GM18867 (cell line): ENCODE measurements around the gene WRNIP1.

Experiments
- ATAC-seq: cut with Tn5 transposase; IDR thresholded peaks from one replicate; pipeline ENCODE4 v1.9.1; 2021; ENCODE audit warnings: mild to moderate bottlenecking, moderate library complexity; ENCODE audit not compliant: unreplicated experiment

Gene WRNIP1

DNA sequence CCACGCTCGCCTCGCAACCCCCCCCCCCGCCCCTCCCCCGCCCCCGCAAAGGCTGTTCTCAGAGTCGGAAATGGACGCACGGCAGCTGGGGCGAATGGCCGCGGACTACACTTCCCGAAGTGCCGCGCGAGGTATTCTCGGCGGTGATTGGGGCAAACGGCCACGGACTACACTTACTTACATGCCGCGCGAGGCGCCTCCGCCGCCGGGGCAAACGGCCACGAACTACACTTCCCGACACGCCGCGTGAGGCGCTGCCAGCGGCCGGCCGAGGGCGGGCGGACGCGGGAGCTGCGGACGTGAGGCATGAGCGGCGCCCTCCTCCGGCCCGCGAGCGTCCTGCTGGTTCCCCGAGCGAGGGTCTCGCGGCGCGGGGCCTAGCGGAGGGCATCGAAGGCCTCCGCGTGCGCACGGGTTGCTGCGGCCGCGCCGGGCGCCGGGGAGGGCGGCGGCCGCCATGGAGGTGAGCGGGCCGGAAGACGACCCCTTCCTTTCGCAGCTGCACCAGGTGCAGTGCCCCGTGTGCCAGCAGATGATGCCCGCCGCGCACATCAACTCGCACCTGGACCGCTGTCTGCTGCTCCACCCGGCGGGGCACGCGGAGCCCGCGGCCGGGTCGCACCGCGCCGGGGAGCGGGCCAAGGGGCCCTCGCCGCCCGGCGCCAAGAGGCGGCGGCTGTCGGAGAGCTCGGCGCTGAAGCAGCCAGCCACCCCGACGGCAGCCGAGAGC lies at the start of gene WRNIP1:
TSS of gene WRNIP1 (plus strand) at position 228 of the 730 bp plus-strand sequence. CDS start at position 458, 230 bp downstream.
- ATAC-seq, result peak; percentile 81

DNA sequence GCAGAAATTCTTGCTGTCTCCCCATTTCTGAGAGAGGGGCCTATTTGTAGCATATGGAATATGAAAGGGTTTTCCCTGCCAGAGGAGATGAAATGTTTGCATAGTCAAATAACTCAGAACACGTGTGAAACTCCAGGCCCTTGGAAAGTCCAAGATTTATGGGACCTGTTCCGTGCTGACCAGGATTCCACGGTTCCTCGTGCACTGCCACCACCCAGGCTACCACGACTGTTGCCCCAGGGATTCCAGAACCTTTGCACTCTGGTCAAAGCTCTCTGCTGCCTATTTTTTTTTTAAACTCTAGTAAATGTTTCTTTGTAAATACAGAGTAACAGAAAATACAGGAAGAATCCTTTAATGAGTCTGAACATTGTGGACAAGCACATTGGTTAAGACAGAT lies 49.5 kb upstream of the WRNIP1 start:
- ATAC-seq, result no peak

DNA sequence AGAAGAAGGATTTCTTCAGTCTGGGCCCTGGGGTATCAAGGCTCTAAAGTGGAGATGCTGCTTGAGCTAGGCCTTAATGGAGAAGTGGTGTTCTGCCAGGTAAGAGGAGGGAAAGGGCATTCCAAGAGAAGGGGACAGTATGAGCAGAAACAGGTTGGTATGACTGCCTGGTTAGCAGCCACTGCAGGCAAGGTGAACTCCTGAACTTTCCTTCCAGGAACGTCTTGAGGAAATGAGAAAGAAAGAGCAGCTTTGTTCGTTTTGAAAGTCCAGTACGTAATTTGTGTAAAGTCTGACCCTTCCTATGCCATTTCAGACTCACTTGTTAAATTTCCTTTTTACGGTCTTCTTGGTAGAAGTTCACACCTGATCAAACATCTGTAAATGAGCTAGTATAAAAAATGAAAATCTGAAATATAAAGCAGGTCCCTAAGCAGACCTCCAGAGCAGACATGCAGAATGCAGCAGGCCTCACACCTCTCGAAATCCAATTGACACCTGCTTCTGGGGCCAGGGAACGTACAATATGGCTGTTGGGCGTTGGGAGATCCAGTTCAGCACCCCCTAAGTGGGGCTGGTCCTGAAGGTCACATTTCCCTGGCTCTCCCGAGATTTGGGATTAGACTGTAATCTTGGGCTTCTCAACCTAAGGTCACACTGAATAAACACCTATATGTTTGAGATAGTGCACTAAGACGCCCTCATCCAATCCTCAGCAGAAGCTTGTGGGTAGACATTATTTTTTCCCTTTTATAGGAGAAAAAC lies 48.1 kb upstream of the WRNIP1 start:
- ATAC-seq, result no peak

DNA sequence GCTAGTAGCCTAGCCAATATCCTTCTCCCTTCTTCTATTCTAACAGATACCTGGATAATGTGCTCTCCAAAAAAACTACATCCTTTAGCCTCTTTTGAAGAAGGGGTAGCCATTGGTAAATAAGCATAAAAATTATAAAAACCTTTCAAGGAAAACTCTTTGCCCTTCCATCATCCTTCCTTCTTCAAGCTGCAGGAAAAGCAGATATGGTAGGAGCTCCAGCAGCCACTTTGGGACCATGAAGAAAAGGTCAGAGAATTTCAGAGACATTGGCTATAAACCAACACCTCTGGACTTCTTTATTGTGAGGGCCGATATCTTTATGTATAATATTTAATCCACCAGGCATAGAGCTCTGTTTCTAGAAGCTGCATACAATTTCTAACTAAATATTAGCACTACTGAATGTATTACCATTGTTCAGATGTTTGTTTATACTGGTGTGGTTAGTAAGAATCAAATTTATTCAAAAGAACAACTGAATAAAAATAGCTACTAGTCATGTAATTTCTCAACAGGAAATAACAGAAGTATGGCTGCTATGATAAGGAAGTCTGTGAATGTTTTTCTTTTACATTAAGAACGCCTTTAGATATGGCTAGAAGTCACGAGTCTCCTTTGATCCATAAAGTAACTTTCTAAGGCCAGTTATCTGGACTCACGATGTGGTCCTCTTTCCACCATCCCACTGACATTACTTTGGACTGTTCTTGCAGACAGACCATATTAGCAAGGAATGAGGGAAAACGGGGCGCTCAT lies 46.7 kb upstream of the WRNIP1 start:
- no peak for ATAC-seq

DNA sequence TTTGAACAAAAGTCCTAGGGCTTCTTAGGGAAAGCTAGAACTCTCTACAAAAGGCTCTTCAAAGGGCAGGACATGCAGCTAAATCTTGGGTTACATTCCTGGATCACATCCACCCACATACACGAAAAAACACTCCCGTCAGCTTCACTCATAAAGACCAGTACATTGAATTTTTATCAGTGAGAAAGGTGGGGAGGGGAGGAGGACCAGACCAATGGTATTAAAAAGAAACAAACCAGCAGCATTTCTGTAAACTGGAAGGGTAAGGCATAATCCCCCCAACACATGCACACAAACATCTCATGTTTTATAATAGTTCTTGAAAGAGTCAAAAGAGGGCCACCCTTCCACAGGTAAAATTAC lies 46.1 kb upstream of the WRNIP1 start:
- no peak for ATAC-seq

DNA sequence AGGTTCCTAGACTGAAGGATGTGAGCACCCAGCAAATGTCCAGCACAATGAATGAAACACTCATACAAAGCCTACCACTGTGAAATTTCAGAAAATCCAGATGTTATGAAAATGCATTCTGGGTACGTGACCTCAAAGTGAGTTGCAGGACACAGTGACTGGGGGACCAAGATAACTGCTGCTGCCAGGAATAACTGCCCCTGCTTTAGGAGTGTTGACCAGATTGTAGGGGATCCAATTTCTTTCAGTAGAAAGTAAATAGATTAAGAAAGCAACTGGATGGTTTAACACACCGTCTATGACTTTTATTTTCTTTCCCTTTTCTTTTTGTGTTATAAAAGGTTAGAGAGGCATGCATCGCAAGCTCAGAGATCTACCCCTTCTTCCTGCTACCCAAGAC lies 44.0 kb upstream of the WRNIP1 start:
- no peak for ATAC-seq

DNA sequence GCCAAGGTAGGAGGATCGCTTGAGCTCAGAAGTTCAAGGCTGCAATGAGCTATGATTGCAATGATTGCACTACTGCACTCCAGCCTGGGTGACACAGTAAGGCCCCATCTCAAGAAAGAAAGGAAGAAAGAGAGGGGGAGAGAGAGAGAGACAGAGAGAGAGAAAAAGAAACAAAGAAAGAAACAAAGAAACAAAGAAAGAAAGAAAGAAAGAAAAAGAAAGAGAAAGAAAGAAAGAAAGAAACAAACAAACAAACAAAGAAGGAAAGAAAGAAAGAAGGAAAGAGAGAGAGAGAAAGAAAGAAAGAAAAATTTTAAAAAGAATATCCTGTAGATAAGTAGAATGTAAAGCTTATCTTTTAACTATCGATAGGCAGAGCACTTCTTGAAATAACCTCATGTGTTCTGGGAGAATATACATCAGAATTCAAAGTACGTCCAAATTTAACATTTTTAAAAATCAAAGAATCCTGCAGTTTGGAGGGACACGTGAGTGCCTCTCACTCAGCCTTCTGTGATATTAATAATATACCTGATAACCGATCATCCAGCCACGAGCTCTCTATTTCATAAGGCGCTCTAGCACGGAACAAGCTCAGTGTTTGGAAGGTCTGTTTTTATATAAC lies 39.7 kb upstream of the WRNIP1 start:
- ATAC-seq, result no peak

DNA sequence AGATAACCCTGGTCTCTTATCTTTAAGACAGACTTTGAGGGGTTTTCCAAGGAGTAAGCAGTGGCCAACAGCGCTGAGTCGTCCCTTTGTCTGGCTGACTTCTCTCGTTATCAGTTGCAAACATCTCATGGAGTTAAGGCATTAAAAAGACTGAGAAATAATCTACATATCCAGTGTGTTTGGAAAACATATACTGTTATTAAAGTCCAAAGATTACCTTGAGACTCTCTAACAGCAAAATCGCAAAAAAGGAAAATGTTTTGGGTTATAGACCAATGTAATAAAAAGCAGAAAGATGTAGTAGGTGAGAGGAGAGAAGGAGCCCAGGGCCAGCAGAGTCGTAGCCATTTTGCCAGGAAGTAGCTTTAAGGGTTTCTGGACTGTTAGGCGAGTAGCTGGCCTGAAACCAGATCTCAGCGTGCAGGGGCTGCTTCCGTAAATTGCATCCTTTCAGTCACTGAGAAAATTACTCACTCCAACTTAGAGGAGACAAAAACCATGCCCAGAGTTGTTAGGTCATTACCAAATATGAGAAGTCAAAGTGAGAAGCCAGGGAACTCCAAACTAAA lies 39.1 kb upstream of the WRNIP1 start:
- ATAC-seq, result peak; percentile 53

DNA sequence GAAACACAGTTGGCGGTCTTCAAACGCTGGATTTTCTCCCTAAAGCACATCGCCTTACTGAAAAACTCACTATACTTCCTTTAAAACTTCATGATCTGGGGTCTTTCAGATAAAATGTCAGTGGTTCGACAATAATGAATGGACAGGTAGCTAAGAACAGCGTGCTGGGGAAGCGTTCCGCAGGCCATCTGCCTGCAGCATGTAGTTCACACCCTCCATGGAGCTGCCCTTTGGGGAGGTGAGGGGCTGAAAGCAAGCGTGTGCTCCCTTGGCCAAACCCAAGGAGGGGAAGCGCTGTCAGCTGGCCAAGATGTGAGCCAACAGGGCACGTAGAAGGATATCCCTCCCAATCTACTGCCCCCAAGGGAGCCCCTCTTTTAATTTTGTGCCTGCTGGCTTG lies 35.3 kb upstream of the WRNIP1 start:
- ATAC-seq, result no peak

DNA sequence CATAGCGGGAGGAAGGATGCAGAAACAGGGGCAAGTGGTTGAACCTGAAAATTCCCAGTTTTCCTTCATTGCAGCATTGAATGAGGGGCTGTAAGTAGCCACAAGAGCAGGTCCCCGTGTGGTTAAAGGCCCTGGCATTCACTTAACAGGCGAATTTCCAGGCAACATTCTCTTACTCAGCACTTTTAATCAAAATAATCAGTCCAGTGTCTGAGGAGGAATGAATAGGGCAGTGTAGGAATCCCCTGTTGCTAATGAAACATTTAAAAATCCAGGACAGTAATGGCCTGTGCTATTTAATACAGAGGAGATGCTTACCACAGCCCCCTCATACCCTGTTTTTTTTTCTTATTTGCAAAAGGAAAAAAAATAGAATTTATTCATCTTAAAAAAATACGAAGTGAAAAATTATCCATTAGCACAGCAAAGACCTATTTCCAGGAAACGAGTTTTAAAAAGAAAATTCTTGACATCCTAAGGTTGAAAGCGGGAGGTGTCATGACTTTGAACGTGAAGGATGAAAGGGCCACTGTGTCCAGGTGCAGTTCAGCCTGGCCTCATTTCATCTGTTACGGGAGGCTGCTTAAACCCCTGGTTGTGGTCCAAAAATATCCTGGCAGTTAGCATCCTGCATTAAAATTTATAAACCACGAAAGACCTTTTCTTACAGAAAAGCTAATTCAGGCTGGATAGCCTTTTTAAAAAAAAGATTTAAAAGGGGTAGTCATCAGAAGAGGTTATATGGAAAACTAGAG lies 34.7 kb upstream of the WRNIP1 start:
- ATAC-seq, result no peak

DNA sequence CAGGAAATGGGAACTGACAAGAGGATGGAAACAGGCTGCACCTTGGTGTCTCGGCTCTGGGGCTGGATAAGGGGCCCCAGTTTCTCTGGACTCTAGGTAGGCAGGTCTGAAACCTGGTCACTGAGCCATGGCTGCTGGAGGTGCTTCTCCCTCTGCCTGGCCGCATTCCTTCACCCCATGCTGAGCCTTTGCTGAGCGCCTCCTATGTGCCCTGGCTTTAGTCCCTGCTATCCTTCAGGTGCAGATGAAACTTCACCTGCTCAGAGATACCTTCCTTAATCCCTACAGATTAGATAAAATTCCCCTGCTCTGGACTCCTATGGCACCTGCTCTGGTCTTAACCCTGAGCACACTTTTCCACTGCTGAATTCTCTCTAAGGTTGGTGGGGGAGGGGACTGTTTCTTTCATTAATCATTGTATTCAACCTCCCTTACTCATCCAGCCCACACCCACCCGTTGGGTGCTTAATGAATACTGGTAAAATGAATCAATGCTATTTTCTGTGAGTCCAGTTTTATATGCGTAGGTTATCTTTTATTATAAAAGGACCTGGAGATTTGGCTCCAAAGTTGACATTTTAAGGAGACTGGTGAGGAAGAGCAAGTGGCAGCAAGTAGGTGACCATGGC lies 33.8 kb upstream of the WRNIP1 start:
- ATAC-seq, result no peak

DNA sequence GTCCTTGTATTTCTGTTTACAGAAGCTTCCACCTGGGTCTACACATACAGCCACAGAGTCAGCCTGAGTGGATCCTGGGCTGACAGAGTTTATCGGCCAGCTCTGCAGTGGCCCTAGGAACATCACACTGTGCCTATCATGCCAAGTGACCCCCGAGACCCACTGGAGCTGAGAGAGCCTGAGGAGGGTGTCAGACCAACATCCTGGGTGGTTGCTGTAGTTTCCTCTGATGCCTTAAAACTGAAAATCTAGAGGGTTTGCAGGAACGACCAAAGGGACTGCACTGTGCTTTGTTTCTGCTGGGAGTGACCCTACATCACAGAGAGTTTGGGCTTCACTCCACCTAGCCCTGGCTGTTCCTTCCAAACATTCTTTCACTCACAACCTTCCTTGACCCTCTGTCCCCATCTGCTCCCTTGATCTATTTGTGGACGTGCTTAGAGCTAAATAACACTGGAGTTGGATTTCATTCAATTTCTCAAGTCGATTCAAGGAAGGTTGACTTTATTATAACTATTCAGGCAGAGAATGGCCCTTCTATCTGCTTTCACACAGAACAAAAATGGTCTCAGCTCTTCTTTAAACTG lies 32.6 kb upstream of the WRNIP1 start:
- no peak for ATAC-seq

DNA sequence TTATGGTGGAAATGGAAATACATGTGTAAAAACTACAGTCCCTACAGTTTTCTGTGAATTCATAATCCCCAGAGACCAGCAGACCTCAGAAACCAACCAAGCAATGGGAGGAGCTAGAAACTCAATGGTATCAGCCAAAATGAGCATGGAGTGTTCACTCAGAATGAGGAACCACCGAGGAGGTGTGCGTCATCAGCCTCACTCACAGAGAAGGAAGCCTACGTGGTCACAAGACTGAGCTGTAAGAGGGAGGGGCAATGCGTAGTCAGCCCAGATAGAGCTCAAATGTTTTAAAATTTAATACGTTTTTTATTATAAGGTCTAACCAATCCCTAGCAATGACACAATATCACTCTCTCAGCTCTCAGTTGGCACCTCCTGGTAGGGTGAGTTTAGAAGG lies 31.9 kb upstream of the WRNIP1 start:
- peak; percentile 89 for ATAC-seq

DNA sequence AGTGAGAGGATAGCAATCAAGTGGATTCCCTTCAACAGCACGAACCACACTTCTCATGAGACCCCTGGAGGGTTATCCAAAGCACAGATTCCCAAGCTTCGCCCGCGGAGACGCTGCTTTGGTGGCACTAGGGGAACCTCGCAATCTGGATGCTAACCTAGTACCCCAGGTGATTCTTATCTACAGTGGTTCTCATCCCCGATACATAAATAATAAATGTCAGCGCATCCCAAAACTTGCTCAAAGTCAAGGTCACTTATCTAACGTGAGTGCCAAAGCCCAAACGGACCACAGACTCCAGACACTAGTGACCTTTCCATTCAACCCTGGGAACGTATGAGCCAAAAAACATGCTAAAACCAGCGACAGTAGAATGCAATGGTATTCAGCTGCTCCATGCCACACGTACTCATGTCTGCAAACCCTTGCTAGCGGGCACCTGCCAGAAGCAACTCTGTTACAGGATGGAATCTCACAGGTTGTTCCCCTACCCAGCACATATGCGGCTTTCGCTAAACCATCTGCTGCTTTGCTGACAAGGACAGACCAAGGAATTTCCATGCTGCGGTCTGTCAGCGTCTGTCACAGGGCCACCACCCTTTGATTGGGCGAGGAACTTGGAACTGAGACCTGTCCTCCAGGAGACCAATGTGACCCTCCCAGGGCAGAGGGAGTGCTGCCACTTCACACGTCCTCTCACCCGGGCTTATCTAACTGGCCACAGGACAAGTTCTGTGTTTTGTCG lies 31.3 kb upstream of the WRNIP1 start:
- no peak for ATAC-seq

DNA sequence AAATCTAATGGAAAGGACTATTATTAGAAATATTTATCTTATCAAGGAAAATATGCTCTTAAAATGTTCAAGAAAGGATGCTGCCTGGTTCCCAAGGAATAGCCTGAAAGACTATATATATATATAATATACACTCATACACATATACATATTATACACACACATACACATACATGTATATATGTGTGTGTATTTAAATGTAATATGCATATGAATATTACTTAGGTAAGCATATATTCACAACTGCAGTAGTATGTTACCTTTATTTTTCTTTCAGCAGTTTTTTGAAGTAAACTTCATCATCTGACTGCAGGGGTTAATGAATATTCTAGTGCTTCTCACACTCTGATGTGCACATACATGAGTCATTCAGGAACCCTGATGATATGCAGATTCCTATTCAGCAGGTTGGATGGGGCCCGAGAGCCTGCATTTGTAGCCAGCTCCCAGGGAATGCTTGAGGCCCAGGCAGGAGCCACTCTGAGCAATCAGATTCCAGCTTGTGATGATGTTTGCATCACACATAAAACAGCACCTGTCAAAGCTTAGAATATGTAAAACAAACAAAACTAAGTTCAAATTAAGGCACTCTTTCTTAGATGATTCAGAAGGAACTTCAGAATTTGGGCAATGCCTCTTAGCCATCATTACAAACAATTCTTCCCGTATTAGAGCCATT lies 30.6 kb upstream of the WRNIP1 start:
- ATAC-seq, result no peak

DNA sequence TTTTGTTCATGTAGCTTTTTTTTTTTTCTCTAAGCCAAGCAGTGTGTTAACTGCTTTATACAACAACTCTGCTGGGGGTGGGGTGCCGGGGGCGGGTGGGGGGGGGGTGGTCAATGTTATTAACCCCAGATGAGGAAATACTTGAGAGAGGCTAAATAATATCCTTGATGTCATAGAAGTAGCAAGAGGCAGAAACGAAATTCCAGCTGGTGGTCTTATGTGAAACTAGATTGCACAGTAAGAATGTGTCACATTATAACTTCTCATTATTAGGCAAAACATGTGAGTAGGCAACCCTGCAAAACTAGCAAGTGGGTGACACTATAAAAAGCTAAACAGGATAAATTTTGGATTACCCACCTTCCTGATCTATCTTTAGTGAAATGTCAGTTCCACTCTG lies 27.3 kb upstream of the WRNIP1 start:
- ATAC-seq, result no peak

DNA sequence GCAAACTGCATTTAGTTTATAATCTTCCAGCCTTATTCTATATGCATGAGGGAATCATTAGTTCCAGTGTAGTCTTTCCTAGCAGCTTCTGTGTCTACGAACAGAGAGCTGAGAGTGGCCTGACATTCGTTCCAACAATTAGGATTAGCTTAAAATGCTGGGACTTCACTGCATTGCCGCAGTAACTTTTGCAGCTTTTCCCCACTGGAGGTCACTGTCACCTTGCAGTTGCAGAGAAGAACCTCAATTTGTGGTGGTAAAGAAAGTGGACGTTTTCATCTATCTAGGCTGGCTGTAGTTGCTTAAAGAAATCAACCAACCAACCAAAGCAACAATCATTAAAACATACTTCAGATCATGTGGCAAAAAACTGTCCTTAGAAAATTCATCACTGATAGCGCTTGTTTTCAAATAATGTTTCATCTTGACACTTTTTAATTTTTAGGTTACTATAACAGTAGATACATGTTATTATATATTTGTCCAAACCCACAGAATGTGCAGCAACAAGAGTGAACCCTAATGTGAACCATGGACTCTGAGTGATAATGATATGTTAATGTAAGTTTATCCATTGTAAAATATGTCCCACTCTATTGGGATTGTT lies 26.7 kb upstream of the WRNIP1 start:
- no peak for ATAC-seq

DNA sequence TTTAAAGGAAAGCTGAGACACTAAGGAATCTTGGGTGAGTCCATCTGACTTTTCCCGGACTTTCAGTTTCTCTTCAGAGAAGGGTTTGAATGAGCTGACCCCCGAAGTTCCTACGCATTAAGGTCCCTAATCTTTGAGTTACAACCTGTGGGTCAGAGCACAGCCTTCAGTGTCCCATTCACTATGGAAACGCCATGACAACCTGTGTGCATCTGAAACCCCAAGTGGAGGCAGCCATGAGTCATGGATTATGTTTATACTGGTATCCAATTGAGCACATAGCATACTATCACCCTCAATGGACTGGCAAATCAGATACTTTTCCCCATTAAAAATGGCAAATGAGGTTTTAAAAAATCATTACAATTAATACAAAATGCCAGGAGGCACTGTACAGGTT lies 25.9 kb upstream of the WRNIP1 start:
- ATAC-seq, result no peak
